ENCODE measurements around the gene GPR146. TPM values are rescaled to one million over a fixed set of nuclear protein-coding genes. Genes with fewer than 3 reads are reported as not detected.
A peak's percentile ranks its signal among the peaks of the same experiment; 100 is the strongest.

Gene GPR146
- polyA plus RNA-seq, 3 donors = 0.48 to 0.92 (median 0.48) TPM

DNA sequence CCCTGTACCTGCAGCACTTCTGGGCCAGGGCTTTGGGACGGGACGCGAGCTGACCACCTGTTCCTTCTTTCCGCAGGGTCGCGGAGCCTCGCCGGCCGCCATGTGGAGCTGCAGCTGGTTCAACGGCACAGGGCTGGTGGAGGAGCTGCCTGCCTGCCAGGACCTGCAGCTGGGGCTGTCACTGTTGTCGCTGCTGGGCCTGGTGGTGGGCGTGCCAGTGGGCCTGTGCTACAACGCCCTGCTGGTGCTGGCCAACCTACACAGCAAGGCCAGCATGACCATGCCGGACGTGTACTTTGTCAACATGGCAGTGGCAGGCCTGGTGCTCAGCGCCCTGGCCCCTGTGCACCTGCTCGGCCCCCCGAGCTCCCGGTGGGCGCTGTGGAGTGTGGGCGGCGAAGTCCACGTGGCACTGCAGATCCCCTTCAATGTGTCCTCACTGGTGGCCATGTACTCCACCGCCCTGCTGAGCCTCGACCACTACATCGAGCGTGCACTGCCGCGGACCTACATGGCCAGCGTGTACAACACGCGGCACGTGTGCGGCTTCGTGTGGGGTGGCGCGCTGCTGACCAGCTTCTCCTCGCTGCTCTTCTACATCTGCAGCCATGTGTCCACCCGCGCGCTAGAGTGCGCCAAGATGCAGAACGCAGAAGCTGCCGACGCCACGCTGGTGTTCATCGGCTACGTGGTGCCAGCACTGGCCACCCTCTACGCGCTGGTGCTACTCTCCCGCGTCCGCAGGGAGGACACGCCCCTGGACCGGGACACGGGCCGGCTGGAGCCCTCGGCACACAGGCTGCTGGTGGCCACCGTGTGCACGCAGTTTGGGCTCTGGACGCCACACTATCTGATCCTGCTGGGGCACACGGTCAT lies 13.3 kb downstream of the GPR146 start:
- H3K4me1 ChIP-seq (ENCODE audit: control insufficient read depth in 1 of 2, insufficient read depth in 2 of 2, low read length in 2 of 2) = peaks cover 41 to 47% of the 10 kb centered on the region in 2 donors
- H4K20me1 ChIP-seq (ENCODE audit: insufficient read depth, low read length) = no peaks in the 10 kb centered on the region
- H3K9ac ChIP-seq (ENCODE audit: insufficient read depth, low read length, poor library complexity, severe bottlenecking) = no peak overlapping the region
- peaks cover 11 to 50% of the 10 kb centered on the region in 2 donors for H3K27me3 ChIP-seq (ENCODE audit: control insufficient read depth in 2 of 2, insufficient read depth in 2 of 2, low read length in 2 of 2)
- no peak overlapping the region for H3K4me3 Mint-ChIP-seq
- intact Hi-C loops (cut with micrococcal nuclease) = no loop called here
- no peak for TF ChIP-seq CTCF (IDR thresholded peaks at IDR 0.05)
- 97% methylated on average over 62 of the region's 62 CpGs for WGBS (ENCODE audit: insufficient coverage)
- peak overlapping the region in 1 of 7 donors; percentile 16 for H3K27ac Mint-ChIP-seq
- peaks cover 57 to 74% (median 59%) of the 10 kb centered on the region in 3 donors for H3K27me3 Mint-ChIP-seq (ENCODE audit: low read depth in 3 of 3)
- H3K27ac ChIP-seq (ENCODE audit: low read depth in 1 of 2, low read length in 2 of 2) = no peak overlapping the region
- H3K9me3 Mint-ChIP-seq = peaks cover 0 to 11% (median 5%) of the 10 kb centered on the region in 7 donors
- no peak overlapping the region for H3K4me3 ChIP-seq (replicated peaks in 1 of 3; ENCODE audit: low read depth in 2 of 3, low read length in 3 of 3)
- H3K36me3 Mint-ChIP-seq = peaks cover 2 to 4% of the 10 kb centered on the region in 2 donors
- no peak overlapping the region for H3K4me2 ChIP-seq (replicated peaks; ENCODE audit: extremely low read depth, low read length, poor library complexity, severe bottlenecking)
- no peak overlapping the region for H2AFZ ChIP-seq (ENCODE audit: insufficient read depth, low read depth, low read length, poor library complexity, severe bottlenecking)
- H3K9me3 ChIP-seq (replicated peaks in 1 of 2; ENCODE audit: control insufficient read depth in 1 of 2, insufficient read depth in 1 of 2, low read length in 2 of 2) = peaks cover 0 to 13% of the 10 kb centered on the region in 2 donors
- no peaks in the 10 kb centered on the region for H3K36me3 ChIP-seq (replicated peaks in 1 of 2; ENCODE audit: control insufficient read depth in 1 of 2, insufficient read depth in 2 of 2, low read length in 2 of 2)
- no peak for DNase-seq
- no peaks in the 10 kb centered on the region for H3K79me2 ChIP-seq (ENCODE audit: insufficient read depth, low read length)
- peaks cover 46% of the 10 kb centered on the region for H3K4me1 Mint-ChIP-seq

DNA sequence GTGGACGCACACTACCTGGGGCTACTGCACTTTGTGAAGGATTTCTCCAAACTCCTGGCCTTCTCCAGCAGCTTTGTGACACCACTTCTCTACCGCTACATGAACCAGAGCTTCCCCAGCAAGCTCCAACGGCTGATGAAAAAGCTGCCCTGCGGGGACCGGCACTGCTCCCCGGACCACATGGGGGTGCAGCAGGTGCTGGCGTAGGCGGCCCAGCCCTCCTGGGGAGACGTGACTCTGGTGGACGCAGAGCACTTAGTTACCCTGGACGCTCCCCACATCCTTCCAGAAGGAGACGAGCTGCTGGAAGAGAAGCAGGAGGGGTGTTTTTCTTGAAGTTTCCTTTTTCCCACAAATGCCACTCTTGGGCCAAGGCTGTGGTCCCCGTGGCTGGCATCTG lies 14.0 kb downstream of the GPR146 start:
- H3K4me2 ChIP-seq (replicated peaks; ENCODE audit: extremely low read depth, low read length, poor library complexity, severe bottlenecking) = no peak overlapping the region
- peaks cover 0 to 11% (median 5%) of the 10 kb centered on the region in 7 donors for H3K9me3 Mint-ChIP-seq
- H3K27me3 Mint-ChIP-seq (ENCODE audit: low read depth in 3 of 3) = peaks cover 61 to 71% (median 65%) of the 10 kb centered on the region in 3 donors
- WGBS (ENCODE audit: insufficient coverage) = 97% methylated on average over 9 of the region's 13 CpGs
- no peaks in the 10 kb centered on the region for H3K36me3 ChIP-seq (replicated peaks in 1 of 2; ENCODE audit: control insufficient read depth in 1 of 2, insufficient read depth in 2 of 2, low read length in 2 of 2)
- no peak overlapping the region for H3K4me3 ChIP-seq (replicated peaks in 1 of 3; ENCODE audit: low read depth in 2 of 3, low read length in 3 of 3)
- no peak overlapping the region for H3K4me3 Mint-ChIP-seq
- H3K9me3 ChIP-seq (replicated peaks in 1 of 2; ENCODE audit: control insufficient read depth in 1 of 2, insufficient read depth in 1 of 2, low read length in 2 of 2) = peaks cover 0 to 13% of the 10 kb centered on the region in 2 donors
- H3K27ac Mint-ChIP-seq = no peak overlapping the region
- peaks cover 41 to 48% of the 10 kb centered on the region in 2 donors for H3K4me1 ChIP-seq (ENCODE audit: control insufficient read depth in 1 of 2, insufficient read depth in 2 of 2, low read length in 2 of 2)
- H3K36me3 Mint-ChIP-seq = peaks cover 2 to 4% of the 10 kb centered on the region in 2 donors
- peaks cover 11 to 48% of the 10 kb centered on the region in 2 donors for H3K27me3 ChIP-seq (ENCODE audit: control insufficient read depth in 2 of 2, insufficient read depth in 2 of 2, low read length in 2 of 2)
- H3K4me1 Mint-ChIP-seq = peaks cover 50% of the 10 kb centered on the region
- intact Hi-C loops (cut with micrococcal nuclease) = no loop called here
- no peak overlapping the region for H3K27ac ChIP-seq (ENCODE audit: low read depth in 1 of 2, low read length in 2 of 2)
- H2AFZ ChIP-seq (ENCODE audit: insufficient read depth, low read depth, low read length, poor library complexity, severe bottlenecking) = no peak overlapping the region
- H3K9ac ChIP-seq (ENCODE audit: insufficient read depth, low read length, poor library complexity, severe bottlenecking) = no peak overlapping the region
- no peak for TF ChIP-seq CTCF (IDR thresholded peaks at IDR 0.05)
- no peaks in the 10 kb centered on the region for H4K20me1 ChIP-seq (ENCODE audit: insufficient read depth, low read length)
- DNase-seq = no peak
- H3K79me2 ChIP-seq (ENCODE audit: insufficient read depth, low read length) = no peaks in the 10 kb centered on the region

All from CD14-positive monocyte (primary cell).